Measurements from ENCODE around the gene CCDC57.

- TF ChIP-seq CTCF (IDR thresholded peaks at IDR 0.05) (no peak), POLR2A (IDR thresholded peaks at IDR 0.05) (no peak)
These were observed 111.3 kb downstream of the CCDC57 start for GRCh38 chr17:82101301-82101715.

All from esophagus squamous epithelium (tissue), 4 donors.